Stimulated activated CD4-positive, alpha-beta T cell treated with anti-CD3 and anti-CD28 coated beads, Interleukin-15, amount 100 ng/mL, for 24 hours (primary cell): ENCODE results near the gene IGFN1.
"Not testable (repeated sequence)": the region's sequence is repeated elsewhere in the genome, so short reads cannot be mapped to it uniquely, and the experiment has no call there.

Source experiments
- DNase-seq: peaks from one replicate; pipeline ENCODE4 v3.0.0-alpha.2; 2020

Gene IGFN1

GRCh38 chr1:201190624-201191051 is at the start of gene IGFN1:
Gene IGFN1, plus strand, starts transcription at chr1:201190824. Its CDS starts 2,470 bp downstream, at chr1:201193294.
- DNase-seq = no peak

- DNase-seq = no peak
These were observed 49.7 kb upstream of the IGFN1 start for GRCh38 chr1:201140941-201141260.

GRCh38 chr1:201141418-201141817 is 49.2 kb upstream of the IGFN1 start:
- DNase-seq = no peak

GRCh38 chr1:201142011-201142848 is 48.4 kb upstream of the IGFN1 start:
- DNase-seq = no peak

GRCh38 chr1:201142849-201143725 is 47.5 kb upstream of the IGFN1 start:
- DNase-seq = no peak

GRCh38 chr1:201143726-201144635 is 46.6 kb upstream of the IGFN1 start:
- no peak for DNase-seq

GRCh38 chr1:201144701-201145100 is 45.9 kb upstream of the IGFN1 start:
- no peak for DNase-seq

GRCh38 chr1:201145132-201145531 is 45.5 kb upstream of the IGFN1 start:
- DNase-seq = no peak

- DNase-seq = no peak
These were observed 44.8 kb upstream of the IGFN1 start for GRCh38 chr1:201145816-201146215.

GRCh38 chr1:201146626-201147390 is 43.8 kb upstream of the IGFN1 start:
- DNase-seq = no peak

- no peak for DNase-seq
These were observed 43.1 kb upstream of the IGFN1 start for GRCh38 chr1:201147396-201148015.

- DNase-seq = peak; percentile 7
These were observed 41.2 kb upstream of the IGFN1 start for GRCh38 chr1:201149400-201149799.

GRCh38 chr1:201153474-201154388 is 36.9 kb upstream of the IGFN1 start:
- DNase-seq = no peak

GRCh38 chr1:201154389-201155165 is 36.0 kb upstream of the IGFN1 start, which contains the start of gene TMEM9:
Gene TMEM9, minus strand, starts transcription at chr1:201154474. Its CDS starts 551 bp downstream, at chr1:201153923.
- peak; percentile 98 for DNase-seq

GRCh38 chr1:201155354-201155753 is 35.3 kb upstream of the IGFN1 start:
- no peak for DNase-seq

GRCh38 chr1:201156346-201156745 is 34.3 kb upstream of the IGFN1 start:
- no peak for DNase-seq

- DNase-seq = no peak
These were observed 33.8 kb upstream of the IGFN1 start for GRCh38 chr1:201156819-201157218.

- DNase-seq = no peak
These were observed 32.7 kb upstream of the IGFN1 start for GRCh38 chr1:201157949-201158348.

- not testable (repeated sequence) for DNase-seq
These were observed 27.6 kb upstream of the IGFN1 start for GRCh38 chr1:201163036-201163435.
